ENCODE data around the gene CHST3.
"Not testable (repeated sequence)": the region's sequence is repeated elsewhere in the genome, so short reads cannot be mapped to it uniquely, and the experiment has no call there.

Gene CHST3

GRCh38 chr10:72024596-72024995 is 60.4 kb downstream of the CHST3 start:
- no peak for DNase-seq (ENCODE audit: insufficient read length, low spot score)
- TF ChIP-seq SPI1 (IDR thresholded peaks at IDR 0.05; ENCODE audit: low read depth, low read length): no peak
- TF ChIP-seq POU2F2 (IDR thresholded peaks at IDR 0.05; ENCODE audit: low read depth, low read length): no peak
- no peak for TF ChIP-seq PAX5 (IDR thresholded peaks at IDR 0.05; ENCODE audit: insufficient read depth, low read length, severe bottlenecking)
- no peak for TF ChIP-seq POLR2A (IDR thresholded peaks at IDR 0.05; ENCODE audit: low read depth, low read length)
- TF ChIP-seq POLR2AphosphoS5 (IDR thresholded peaks at IDR 0.05; ENCODE audit: low read depth, low read length): no peak
- no peak for TF ChIP-seq TAF1 (IDR thresholded peaks at IDR 0.05; ENCODE audit: low read depth, low read length)
- no peak for FAIRE-seq

GRCh38 chr10:72025400-72025799 is 61.2 kb downstream of the CHST3 start:
- TF ChIP-seq POLR2A (IDR thresholded peaks at IDR 0.05; ENCODE audit: low read depth, low read length) (no peak), SPI1 (IDR thresholded peaks at IDR 0.05; ENCODE audit: low read depth, low read length) (no peak), TAF1 (IDR thresholded peaks at IDR 0.05; ENCODE audit: low read depth, low read length) (no peak), POU2F2 (IDR thresholded peaks at IDR 0.05; ENCODE audit: low read depth, low read length) (no peak), POLR2AphosphoS5 (IDR thresholded peaks at IDR 0.05; ENCODE audit: low read depth, low read length) (no peak), PAX5 (IDR thresholded peaks at IDR 0.05; ENCODE audit: insufficient read depth, low read length, severe bottlenecking) (no peak)
- DNase-seq (ENCODE audit: insufficient read length, low spot score) (no peak), FAIRE-seq (no peak)

GRCh38 chr10:72025832-72026231 is 61.6 kb downstream of the CHST3 start:
- DNase-seq (ENCODE audit: insufficient read length, low spot score) (no peak), FAIRE-seq (no peak)
- no peak for TF ChIP-seq POLR2A (IDR thresholded peaks at IDR 0.05; ENCODE audit: low read depth, low read length)
- no peak for TF ChIP-seq SPI1 (IDR thresholded peaks at IDR 0.05; ENCODE audit: low read depth, low read length)
- TF ChIP-seq POLR2AphosphoS5 (IDR thresholded peaks at IDR 0.05; ENCODE audit: low read depth, low read length): no peak

- DNase-seq (ENCODE audit: insufficient read length, low spot score) (no peak), FAIRE-seq (no peak)
- no peak for TF ChIP-seq TAF1 (IDR thresholded peaks at IDR 0.05; ENCODE audit: low read depth, low read length)
- TF ChIP-seq SPI1 (IDR thresholded peaks at IDR 0.05; ENCODE audit: low read depth, low read length): no peak
- TF ChIP-seq POLR2AphosphoS5 (IDR thresholded peaks at IDR 0.05; ENCODE audit: low read depth, low read length): no peak
- no peak for TF ChIP-seq POU2F2 (IDR thresholded peaks at IDR 0.05; ENCODE audit: low read depth, low read length)
- no peak for TF ChIP-seq PAX5 (IDR thresholded peaks at IDR 0.05; ENCODE audit: insufficient read depth, low read length, severe bottlenecking)
- no peak for TF ChIP-seq POLR2A (IDR thresholded peaks at IDR 0.05; ENCODE audit: low read depth, low read length)
These were observed 62.3 kb downstream of the CHST3 start for GRCh38 chr10:72026278-72027111.

GRCh38 chr10:72027498-72027897 is 63.3 kb downstream of the CHST3 start:
- DNase-seq (ENCODE audit: insufficient read length, low spot score): no peak
- no peak for FAIRE-seq
- no peak for TF ChIP-seq POLR2AphosphoS5 (IDR thresholded peaks at IDR 0.05; ENCODE audit: low read depth, low read length)
- TF ChIP-seq SPI1 (IDR thresholded peaks at IDR 0.05; ENCODE audit: low read depth, low read length): no peak
- TF ChIP-seq TAF1 (IDR thresholded peaks at IDR 0.05; ENCODE audit: low read depth, low read length): no peak

- no peak for FAIRE-seq
- TF ChIP-seq POLR2A (IDR thresholded peaks at IDR 0.05; ENCODE audit: low read depth, low read length): no peak
- TF ChIP-seq TAF1 (IDR thresholded peaks at IDR 0.05; ENCODE audit: low read depth, low read length): no peak
- TF ChIP-seq POLR2AphosphoS5 (IDR thresholded peaks at IDR 0.05; ENCODE audit: low read depth, low read length): no peak
- no peak for TF ChIP-seq POU2F2 (IDR thresholded peaks at IDR 0.05; ENCODE audit: low read depth, low read length)
- TF ChIP-seq PAX5 (IDR thresholded peaks at IDR 0.05; ENCODE audit: insufficient read depth, low read length, severe bottlenecking): no peak
- no peak for TF ChIP-seq SPI1 (IDR thresholded peaks at IDR 0.05; ENCODE audit: low read depth, low read length)
- no peak for DNase-seq (ENCODE audit: insufficient read length, low spot score)
These were observed 65.2 kb downstream of the CHST3 start for GRCh38 chr10:72029414-72029813.

GRCh38 chr10:72030762-72031543 is 66.8 kb downstream of the CHST3 start:
- FAIRE-seq (no peak), DNase-seq (ENCODE audit: insufficient read length, low spot score) (no peak)
- TF ChIP-seq POU2F2 (IDR thresholded peaks at IDR 0.05; ENCODE audit: low read depth, low read length) (no peak), POLR2A (IDR thresholded peaks at IDR 0.05; ENCODE audit: low read depth, low read length) (no peak), SPI1 (IDR thresholded peaks at IDR 0.05; ENCODE audit: low read depth, low read length) (no peak), PAX5 (IDR thresholded peaks at IDR 0.05; ENCODE audit: insufficient read depth, low read length, severe bottlenecking) (no peak), POLR2AphosphoS5 (IDR thresholded peaks at IDR 0.05; ENCODE audit: low read depth, low read length) (no peak), TAF1 (IDR thresholded peaks at IDR 0.05; ENCODE audit: low read depth, low read length) (no peak)

GRCh38 chr10:72031706-72032105 is 67.5 kb downstream of the CHST3 start:
- DNase-seq (ENCODE audit: insufficient read length, low spot score): no peak
- TF ChIP-seq SPI1 (IDR thresholded peaks at IDR 0.05; ENCODE audit: low read depth, low read length) (no peak), TAF1 (IDR thresholded peaks at IDR 0.05; ENCODE audit: low read depth, low read length) (no peak), POLR2A (IDR thresholded peaks at IDR 0.05; ENCODE audit: low read depth, low read length) (no peak), POU2F2 (IDR thresholded peaks at IDR 0.05; ENCODE audit: low read depth, low read length) (no peak), PAX5 (IDR thresholded peaks at IDR 0.05; ENCODE audit: insufficient read depth, low read length, severe bottlenecking) (no peak), POLR2AphosphoS5 (IDR thresholded peaks at IDR 0.05; ENCODE audit: low read depth, low read length) (no peak)
- FAIRE-seq: no peak

GRCh38 chr10:72032409-72033162 is 68.4 kb downstream of the CHST3 start:
- FAIRE-seq; DNase-seq (ENCODE audit: insufficient read length, low spot score): not testable (repeated sequence)
